HepG2 (cell line): ENCODE results near the gene ATAD3C. TPM values are rescaled to one million over a fixed set of nuclear protein-coding genes. Genes with fewer than 3 reads are reported as not detected.

ENCODE experiments used
- ETV5 ChIP-seq: IDR thresholded peaks from 2 replicates; pipeline ENCODE4 v1.6.1; 2018; ENCODE audit warnings: missing biosample characterization, missing genetic modification reagents, inconsistent platforms, borderline replicate concordance
- FOXK2 ChIP-seq: fragments of 450-650 bp; IDR thresholded peaks from 2 replicates; pipeline ENCODE4 v1.6.1; 2016
- KLF6 ChIP-seq: IDR thresholded peaks from 2 replicates; pipeline ENCODE4 v1.8.0; 2016; ENCODE audit warnings: missing biosample characterization, missing genetic modification reagents
- MBNL3 ChIP-seq: fragments of 250-450 bp; sonication (Bioruptor Pico); conservative IDR thresholded peaks from 2 replicates; pipeline ENCODE4 v1.8.0; 2022; ENCODE audit warnings: mild to moderate bottlenecking, inconsistent platforms
- MTF2 ChIP-seq: sonication (generic); formaldehyde crosslinking; IDR thresholded peaks from 2 replicates; pipeline ENCODE4 v1.5.0; 2020; ENCODE audit warnings: missing genetic modification reagents, borderline replicate concordance
- NR2F1 ChIP-seq, 2 experiments: fragments of 450-650 bp in 1 of 2; formaldehyde crosslinking in 1 of 2; IDR thresholded peaks; 2 replicates each; pipeline versions ENCODE4 v1.5.0 to v1.6.1; 2016 to 2020; ENCODE audit warnings: mild to moderate bottlenecking in 1 of 2, missing compliant biosample characterization in 1 of 2, missing genetic modification reagents in 1 of 2, moderate library complexity in 1 of 2
- TRIM24 ChIP-seq: sonication (generic); formaldehyde crosslinking; IDR thresholded peaks from 2 replicates; pipeline ENCODE4 v1.8.0; 2022; ENCODE audit warnings: mild to moderate bottlenecking, missing genetic modification reagents
- polyA plus RNA-seq, 8 experiments: library from polyadenylated mRNA; depleted of rRNA in 3 of 8; stranded (reverse) in 7 of 8; unstranded in 1 of 8; fragments of >200 nt; fragmentation: Illumina TruSeq in 4 of 8; extraction: Trizol in 4 of 8; gene quantifications; 2 replicates each; pipeline versions ENCODE4 v1.2.1 to v1.2.3, GENCODE V29; 2011 to 2016; ENCODE audit warnings: low read depth in 4 of 8, missing spikeins in 1 of 8, mixed read lengths in 1 of 8; ENCODE audit not compliant: insufficient read depth in 1 of 8
- total RNA-seq, 5 experiments: library from RNA; depleted of rRNA; stranded (reverse); fragments of >200 nt; fragmentation: Illumina TruSeq; extraction: Trizol; gene quantifications; 2 replicates each; pipeline ENCODE4 v1.2.3, GENCODE V29; 2016; ENCODE audit warnings: low read depth in 1 of 5
- TF ChIP-seq, protein P1 (sequence below): sonication (generic); formaldehyde crosslinking; IDR thresholded peaks from 2 replicates; pipeline ENCODE4 v1.4.0; 2020; ENCODE audit warnings: missing genetic modification reagents, borderline replicate concordance
- TF ChIP-seq, protein P2 (sequence below): sonication (generic); formaldehyde crosslinking; IDR thresholded peaks from 2 replicates; pipeline ENCODE4 v1.4.0; 2020; ENCODE audit warnings: mild to moderate bottlenecking, missing genetic modification reagents
- TF ChIP-seq, protein P3 (sequence below): sonication (generic); formaldehyde crosslinking; IDR thresholded peaks from 2 replicates; pipeline ENCODE4 v1.4.0; 2020; ENCODE audit warnings: missing genetic modification reagents
- TF ChIP-seq, protein P4 (sequence below): sonication (generic); formaldehyde crosslinking; IDR thresholded peaks from 2 replicates; pipeline ENCODE4 v1.8.0; 2022; ENCODE audit warnings: mild to moderate bottlenecking, missing genetic modification reagents, borderline replicate concordance

Gene ATAD3C
- total and polyA plus RNA-seq, 2 of the 13 experiments (the other 11 are each of a cell fraction or from before 2014, with no cell fraction given) = 2.4 to 3.2 TPM

DNA sequence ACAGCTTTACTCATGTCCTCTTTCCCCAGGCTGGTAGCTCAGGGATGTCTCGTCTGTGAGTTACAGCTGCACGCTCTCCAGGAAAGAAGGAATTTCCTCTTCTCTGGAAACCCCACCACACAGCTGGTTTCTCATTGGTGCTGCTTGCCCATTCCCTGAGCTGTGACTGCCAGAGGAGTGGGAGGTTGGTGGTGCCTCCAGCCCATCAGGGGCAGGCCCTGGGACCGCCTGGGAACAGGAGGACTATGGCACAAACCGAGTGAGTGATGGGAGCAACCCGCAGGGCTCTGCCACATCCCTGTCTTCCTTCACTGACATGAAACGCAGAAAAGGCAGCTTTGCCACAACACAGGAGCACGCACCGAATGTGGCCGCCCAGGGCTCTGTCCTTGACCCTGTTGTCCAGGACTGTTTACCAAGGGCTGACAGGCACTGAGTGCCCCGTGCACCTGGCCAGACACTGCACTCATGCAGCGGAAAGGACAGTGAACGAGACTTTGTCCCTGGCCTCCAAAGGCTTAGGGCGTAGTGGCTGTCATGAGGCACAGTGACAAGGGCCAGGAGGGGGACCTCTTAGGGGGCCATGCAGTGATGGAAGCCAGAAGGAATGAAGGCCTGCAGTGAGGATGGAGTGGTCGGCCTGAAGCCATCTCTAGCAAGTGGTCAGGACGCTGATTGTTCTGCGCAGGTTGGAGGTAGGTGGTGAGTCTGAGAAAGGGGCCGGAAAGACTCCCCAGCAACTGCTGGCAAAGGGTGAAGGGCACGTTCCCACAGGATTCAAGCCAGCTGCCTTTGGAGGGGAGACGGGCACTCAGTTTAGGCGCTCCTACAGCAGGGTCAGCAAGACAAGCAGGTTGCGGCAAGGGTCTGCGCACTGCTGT lies 48.7 kb upstream of the ATAD3C start (continued):
- TF ChIP-seq, protein P1, sequence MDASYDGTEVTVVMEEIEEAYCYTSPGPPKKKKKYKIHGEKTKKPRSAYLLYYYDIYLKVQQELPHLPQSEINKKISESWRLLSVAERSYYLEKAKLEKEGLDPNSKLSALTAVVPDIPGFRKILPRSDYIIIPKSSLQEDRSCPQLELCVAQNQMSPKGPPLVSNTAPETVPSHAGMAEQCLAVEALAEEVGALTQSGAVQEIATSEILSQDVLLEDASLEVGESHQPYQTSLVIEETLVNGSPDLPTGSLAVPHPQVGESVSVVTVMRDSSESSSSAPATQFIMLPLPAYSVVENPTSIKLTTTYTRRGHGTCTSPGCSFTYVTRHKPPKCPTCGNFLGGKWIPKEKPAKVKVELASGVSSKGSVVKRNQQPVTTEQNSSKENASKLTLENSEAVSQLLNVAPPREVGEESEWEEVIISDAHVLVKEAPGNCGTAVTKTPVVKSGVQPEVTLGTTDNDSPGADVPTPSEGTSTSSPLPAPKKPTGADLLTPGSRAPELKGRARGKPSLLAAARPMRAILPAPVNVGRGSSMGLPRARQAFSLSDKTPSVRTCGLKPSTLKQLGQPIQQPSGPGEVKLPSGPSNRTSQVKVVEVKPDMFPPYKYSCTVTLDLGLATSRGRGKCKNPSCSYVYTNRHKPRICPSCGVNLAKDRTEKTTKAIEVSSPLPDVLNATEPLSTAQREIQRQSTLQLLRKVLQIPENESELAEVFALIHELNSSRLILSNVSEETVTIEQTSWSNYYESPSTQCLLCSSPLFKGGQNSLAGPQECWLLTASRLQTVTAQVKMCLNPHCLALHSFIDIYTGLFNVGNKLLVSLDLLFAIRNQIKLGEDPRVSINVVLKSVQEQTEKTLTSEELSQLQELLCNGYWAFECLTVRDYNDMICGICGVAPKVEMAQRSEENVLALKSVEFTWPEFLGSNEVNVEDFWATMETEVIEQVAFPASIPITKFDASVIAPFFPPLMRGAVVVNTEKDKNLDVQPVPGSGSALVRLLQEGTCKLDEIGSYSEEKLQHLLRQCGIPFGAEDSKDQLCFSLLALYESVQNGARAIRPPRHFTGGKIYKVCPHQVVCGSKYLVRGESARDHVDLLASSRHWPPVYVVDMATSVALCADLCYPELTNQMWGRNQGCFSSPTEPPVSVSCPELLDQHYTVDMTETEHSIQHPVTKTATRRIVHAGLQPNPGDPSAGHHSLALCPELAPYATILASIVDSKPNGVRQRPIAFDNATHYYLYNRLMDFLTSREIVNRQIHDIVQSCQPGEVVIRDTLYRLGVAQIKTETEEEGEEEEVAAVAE (CRISPR knock-in tag) = no peak
- TF ChIP-seq, protein P2, sequence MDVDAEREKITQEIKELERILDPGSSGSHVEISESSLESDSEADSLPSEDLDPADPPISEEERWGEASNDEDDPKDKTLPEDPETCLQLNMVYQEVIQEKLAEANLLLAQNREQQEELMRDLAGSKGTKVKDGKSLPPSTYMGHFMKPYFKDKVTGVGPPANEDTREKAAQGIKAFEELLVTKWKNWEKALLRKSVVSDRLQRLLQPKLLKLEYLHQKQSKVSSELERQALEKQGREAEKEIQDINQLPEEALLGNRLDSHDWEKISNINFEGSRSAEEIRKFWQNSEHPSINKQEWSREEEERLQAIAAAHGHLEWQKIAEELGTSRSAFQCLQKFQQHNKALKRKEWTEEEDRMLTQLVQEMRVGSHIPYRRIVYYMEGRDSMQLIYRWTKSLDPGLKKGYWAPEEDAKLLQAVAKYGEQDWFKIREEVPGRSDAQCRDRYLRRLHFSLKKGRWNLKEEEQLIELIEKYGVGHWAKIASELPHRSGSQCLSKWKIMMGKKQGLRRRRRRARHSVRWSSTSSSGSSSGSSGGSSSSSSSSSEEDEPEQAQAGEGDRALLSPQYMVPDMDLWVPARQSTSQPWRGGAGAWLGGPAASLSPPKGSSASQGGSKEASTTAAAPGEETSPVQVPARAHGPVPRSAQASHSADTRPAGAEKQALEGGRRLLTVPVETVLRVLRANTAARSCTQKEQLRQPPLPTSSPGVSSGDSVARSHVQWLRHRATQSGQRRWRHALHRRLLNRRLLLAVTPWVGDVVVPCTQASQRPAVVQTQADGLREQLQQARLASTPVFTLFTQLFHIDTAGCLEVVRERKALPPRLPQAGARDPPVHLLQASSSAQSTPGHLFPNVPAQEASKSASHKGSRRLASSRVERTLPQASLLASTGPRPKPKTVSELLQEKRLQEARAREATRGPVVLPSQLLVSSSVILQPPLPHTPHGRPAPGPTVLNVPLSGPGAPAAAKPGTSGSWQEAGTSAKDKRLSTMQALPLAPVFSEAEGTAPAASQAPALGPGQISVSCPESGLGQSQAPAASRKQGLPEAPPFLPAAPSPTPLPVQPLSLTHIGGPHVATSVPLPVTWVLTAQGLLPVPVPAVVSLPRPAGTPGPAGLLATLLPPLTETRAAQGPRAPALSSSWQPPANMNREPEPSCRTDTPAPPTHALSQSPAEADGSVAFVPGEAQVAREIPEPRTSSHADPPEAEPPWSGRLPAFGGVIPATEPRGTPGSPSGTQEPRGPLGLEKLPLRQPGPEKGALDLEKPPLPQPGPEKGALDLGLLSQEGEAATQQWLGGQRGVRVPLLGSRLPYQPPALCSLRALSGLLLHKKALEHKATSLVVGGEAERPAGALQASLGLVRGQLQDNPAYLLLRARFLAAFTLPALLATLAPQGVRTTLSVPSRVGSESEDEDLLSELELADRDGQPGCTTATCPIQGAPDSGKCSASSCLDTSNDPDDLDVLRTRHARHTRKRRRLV (CRISPR knock-in tag) = no peak
- peak; percentile 94 for TF ChIP-seq ETV5
- TF ChIP-seq NR2F1 (CRISPR knock-in tag; IDR thresholded peaks at IDR 0.05) = peak; percentile 98 to 99
- peak; percentile 96 for TF ChIP-seq FOXK2
- no peak for TF ChIP-seq TRIM24 (CRISPR knock-in tag)
- TF ChIP-seq KLF6 (CRISPR knock-in tag) = peak; percentile 78; the same call in 1 of the 2 replicates
- TF ChIP-seq, protein P3, sequence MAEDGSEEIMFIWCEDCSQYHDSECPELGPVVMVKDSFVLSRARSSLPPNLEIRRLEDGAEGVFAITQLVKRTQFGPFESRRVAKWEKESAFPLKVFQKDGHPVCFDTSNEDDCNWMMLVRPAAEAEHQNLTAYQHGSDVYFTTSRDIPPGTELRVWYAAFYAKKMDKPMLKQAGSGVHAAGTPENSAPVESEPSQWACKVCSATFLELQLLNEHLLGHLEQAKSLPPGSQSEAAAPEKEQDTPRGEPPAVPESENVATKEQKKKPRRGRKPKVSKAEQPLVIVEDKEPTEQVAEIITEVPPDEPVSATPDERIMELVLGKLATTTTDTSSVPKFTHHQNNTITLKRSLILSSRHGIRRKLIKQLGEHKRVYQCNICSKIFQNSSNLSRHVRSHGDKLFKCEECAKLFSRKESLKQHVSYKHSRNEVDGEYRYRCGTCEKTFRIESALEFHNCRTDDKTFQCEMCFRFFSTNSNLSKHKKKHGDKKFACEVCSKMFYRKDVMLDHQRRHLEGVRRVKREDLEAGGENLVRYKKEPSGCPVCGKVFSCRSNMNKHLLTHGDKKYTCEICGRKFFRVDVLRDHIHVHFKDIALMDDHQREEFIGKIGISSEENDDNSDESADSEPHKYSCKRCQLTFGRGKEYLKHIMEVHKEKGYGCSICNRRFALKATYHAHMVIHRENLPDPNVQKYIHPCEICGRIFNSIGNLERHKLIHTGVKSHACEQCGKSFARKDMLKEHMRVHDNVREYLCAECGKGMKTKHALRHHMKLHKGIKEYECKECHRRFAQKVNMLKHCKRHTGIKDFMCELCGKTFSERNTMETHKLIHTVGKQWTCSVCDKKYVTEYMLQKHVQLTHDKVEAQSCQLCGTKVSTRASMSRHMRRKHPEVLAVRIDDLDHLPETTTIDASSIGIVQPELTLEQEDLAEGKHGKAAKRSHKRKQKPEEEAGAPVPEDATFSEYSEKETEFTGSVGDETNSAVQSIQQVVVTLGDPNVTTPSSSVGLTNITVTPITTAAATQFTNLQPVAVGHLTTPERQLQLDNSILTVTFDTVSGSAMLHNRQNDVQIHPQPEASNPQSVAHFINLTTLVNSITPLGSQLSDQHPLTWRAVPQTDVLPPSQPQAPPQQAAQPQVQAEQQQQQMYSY (CRISPR knock-in tag) = no peak
- TF ChIP-seq, protein P4, sequence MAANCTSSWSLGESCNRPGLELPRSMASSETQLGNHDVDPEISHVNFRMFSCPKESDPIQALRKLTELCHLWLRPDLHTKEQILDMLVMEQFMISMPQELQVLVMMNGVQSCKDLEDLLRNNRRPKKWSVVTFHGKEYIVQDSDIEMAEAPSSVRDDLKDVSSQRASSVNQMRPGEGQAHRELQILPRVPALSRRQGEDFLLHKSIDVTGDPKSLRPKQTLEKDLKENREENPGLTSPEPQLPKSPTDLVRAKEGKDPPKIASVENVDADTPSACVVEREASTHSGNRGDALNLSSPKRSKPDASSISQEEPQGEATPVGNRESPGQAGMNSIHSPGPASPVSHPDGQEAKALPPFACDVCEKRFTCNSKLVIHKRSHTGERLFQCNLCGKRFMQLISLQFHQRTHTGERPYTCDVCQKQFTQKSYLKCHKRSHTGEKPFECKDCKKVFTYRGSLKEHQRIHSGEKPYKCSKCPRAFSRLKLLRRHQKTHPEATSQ (CRISPR knock-in tag) = 0 out of 2 replicates have a peak, but pooled peaks have one; percentile 51
- TF ChIP-seq MBNL3 (CRISPR knock-in tag) = no peak
- TF ChIP-seq MTF2 (CRISPR knock-in tag) = no peak
